GM20000 (cell line): ENCODE measurements around the gene MYRF.
A peak's percentile ranks its signal among the peaks of the same experiment; 100 is the strongest.

Experiments
- DNase-seq: peaks from one replicate; pipeline ENCODE4 v3.0.0; 2012; ENCODE audit warnings: low spot score
- CTCF ChIP-seq: IDR thresholded peaks from 2 replicates; pipeline ENCODE4 v1.5.1; 2012; ENCODE audit warnings: mild to moderate bottlenecking, control low read depth; ENCODE audit errors: extremely low read depth, missing control alignments

Gene MYRF

DNA sequence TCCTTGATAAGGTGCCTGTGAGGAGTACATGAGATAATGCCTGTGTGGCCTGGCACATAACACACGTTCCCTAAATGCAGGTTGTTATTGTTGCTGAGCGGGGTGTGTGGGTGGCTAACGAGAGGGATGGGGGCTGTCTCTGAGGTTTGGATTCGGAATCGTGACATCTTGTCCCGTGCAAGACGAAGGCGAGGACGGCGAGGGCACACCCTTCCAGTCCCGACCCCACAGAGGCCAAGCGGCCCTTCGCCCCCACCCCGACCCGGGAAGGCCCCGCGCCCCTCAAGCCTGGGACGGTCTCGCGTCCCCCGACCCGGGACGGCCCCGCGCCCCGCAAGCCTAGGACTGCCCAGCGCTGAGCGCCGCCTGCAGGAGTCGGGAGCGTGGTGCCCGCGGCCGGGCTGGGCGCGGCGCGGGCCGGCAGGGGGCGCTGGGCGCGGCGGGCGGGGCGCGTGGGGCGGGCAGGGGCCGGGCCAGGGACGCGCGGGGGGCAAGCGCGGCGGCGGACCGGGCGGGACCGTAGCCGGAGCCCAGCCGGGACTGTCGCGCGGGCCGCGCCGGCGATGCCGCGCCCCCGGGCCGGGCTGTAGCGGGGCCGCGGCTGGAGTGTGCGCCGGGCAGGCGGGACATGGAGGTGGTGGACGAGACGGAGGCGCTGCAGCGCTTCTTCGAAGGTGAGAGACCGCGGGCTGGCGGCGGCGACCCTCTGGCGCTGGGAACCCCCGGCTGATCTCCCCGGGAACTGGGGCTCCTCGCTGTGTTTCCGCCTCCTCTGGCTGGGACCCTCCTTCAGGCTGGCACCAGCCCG lies at the start of gene MYRF:
Gene MYRF, plus strand, starts transcription at position 520 of the 808 bp plus-strand sequence. Its CDS starts 109 bp downstream, at position 629.
- peak; percentile 98 for TF ChIP-seq CTCF
- peak; percentile 90 for DNase-seq

DNA sequence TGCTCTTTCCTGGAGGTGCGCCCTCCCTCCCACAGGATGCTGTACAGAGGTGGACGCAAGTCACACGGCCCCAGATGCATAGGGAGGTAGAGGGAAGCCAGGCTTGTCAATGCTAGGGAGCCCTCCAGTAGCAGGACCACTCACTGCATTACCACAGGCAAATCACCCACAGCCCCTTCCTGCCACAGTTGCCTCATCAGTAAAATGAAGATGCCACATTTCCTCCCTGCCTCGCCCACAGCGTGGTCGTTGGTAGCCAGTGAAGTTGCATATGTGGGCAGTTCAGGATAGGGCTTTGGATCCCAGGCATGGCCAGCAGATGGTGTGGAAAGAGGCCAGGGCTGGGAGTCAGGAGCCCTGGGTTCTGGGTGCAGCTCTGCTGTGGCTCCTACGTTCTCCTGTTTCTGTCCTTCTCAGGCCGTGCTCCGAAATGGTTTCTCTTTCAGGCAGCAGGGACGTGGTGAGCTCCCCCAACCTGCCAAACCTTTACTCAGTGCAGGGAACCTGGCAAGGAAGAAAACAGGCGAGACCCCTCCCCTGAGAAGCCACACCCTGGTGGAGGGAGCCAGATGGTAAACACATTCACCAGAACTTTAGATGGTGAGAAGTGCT lies 49.6 kb upstream of the MYRF start:
- TF ChIP-seq CTCF = no peak
- no peak for DNase-seq

GRCh38 chr11:61704838-61705237 lies 47.6 kb upstream of the MYRF start:
- no peak for TF ChIP-seq CTCF
- DNase-seq = no peak

GRCh38 chr11:61706452-61707400 lies 45.7 kb upstream of the MYRF start:
- no peak for DNase-seq
- no peak for TF ChIP-seq CTCF

DNA sequence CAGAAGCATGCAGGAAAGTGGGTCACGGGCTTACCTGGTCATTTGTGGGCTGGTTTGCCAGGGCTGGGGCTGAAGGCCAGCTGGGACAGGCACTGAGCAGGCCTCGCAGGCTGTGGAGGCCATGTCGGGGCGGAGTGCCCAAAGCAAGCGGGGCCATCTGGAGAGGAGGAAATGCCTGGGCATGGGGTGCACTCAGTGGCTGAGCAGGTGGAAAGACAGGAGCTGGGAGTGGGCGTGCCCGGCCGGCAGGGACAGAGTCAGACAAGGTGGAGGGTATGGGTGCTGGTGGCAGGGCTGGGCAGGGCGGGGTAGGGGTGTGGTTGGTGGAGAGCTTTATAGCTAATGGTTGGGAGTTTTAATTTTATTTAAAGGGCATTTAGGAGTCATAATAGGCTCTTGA lies 44.9 kb upstream of the MYRF start:
- no peak for DNase-seq
- no peak for TF ChIP-seq CTCF

GRCh38 chr11:61709110-61709509 lies 43.3 kb upstream of the MYRF start:
- no peak for DNase-seq
- TF ChIP-seq CTCF = no peak

GRCh38 chr11:61709572-61709971 lies 42.9 kb upstream of the MYRF start:
- no peak for TF ChIP-seq CTCF
- no peak for DNase-seq
